ENCODE data around the gene IFITM10. TPM values are rescaled to one million over a fixed set of nuclear protein-coding genes. Genes with fewer than 3 reads are reported as not detected.

Gene IFITM10
- polyA plus RNA-seq, 4 donors = 0.32 to 0.54 (median 0.43) TPM; not detected in 1

- no peak overlapping the region for H3K27ac ChIP-seq (ENCODE audit: low read depth in 1 of 3, low read length in 2 of 3)
- no peak overlapping the region for H3K4me3 ChIP-seq (ENCODE audit: low read depth in 1 of 3, low read length in 3 of 3)
- H3K4me1 ChIP-seq (ENCODE audit: control insufficient read depth in 3 of 3, insufficient read depth in 2 of 3, low read depth in 1 of 3, low read length in 2 of 3) = no peaks in the 10 kb centered on the region
- no peak for DNase-seq
- no peak for FAIRE-seq
- H3K27me3 ChIP-seq (ENCODE audit: control insufficient read depth in 3 of 3, insufficient read depth in 3 of 3, low read length in 3 of 3) = peaks cover 0 to 29% (median 9%) of the 10 kb centered on the region in 3 donors
- H3K36me3 ChIP-seq (ENCODE audit: control insufficient read depth in 3 of 3, insufficient read depth in 2 of 3, low read depth in 1 of 3, low read length in 3 of 3) = peaks cover 18 to 63% (median 40%) of the 10 kb centered on the region in 3 donors
- 89 to 98% (median 90%) methylated on average over 10 of the region's 10 CpGs for WGBS, 3 donors
- no peaks in the 10 kb centered on the region for H3K9me3 ChIP-seq (ENCODE audit: control insufficient read depth in 2 of 2, insufficient read depth in 1 of 2, low read depth in 1 of 2, low read length in 1 of 2)
These were observed 2.5 kb upstream of the IFITM10 start for GRCh38 chr11:1752907-1753228.

DNA sequence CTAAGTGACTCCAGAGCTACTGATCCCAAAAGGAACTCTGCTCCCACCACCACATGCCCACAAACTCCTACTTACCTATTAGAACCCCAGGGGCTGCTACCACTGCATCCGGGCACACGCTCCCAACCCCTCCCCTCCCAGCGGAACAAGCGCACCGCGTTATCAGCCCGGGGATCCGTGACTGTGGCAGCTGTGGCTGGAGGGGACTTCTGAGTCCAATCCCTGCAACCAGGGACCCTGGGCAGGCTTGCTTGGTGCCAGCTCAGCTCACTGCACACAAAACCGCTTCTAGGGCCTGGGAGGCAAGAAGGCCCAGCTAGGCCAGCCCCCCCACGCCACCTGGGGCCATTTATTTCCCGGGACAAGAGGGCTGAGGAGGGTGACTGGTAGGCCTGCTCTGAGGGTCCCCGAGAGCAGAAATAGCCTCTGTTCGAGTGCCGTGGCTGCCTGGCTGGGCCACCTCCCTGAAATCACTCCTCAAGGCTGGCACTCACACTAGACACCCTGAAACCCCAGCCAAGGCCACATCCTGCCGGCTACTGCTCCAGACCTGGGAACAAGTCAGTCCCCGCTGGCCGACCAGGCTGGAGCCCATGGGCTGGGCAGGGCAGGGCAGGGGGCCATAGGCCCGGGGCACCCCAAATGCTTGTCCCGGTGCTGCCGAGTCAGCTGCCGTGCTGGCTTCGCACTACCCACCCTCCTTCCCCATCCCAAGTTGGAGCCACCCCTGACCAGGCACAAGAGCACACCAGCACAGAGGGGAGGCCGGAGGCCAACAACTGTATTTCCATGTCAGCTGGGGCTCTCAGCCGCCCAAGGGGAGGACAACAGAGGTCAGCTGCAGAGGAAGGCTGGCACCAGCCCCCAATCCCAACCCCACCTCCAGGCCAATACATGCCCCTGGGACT is 1.9 kb upstream of the IFITM10 start:
- Histone ChIP-seq H3K9me3 (ENCODE audit: control insufficient read depth in 2 of 2, insufficient read depth in 1 of 2, low read depth in 1 of 2, low read length in 1 of 2) (no peaks in the 10 kb centered on the region), H3K4me1 (ENCODE audit: control insufficient read depth in 3 of 3, insufficient read depth in 2 of 3, low read depth in 1 of 3, low read length in 2 of 3) (no peaks in the 10 kb centered on the region), H3K27me3 (ENCODE audit: control insufficient read depth in 3 of 3, insufficient read depth in 3 of 3, low read length in 3 of 3) (peaks cover 0 to 35% (median 9%) of the 10 kb centered on the region in 3 donors), H3K36me3 (ENCODE audit: control insufficient read depth in 3 of 3, insufficient read depth in 2 of 3, low read depth in 1 of 3, low read length in 3 of 3) (peaks cover 18 to 57% (median 37%) of the 10 kb centered on the region in 3 donors), H3K4me3 (ENCODE audit: low read depth in 1 of 3, low read length in 3 of 3) (no peak overlapping the region), H3K27ac (ENCODE audit: low read depth in 1 of 3, low read length in 2 of 3) (no peak overlapping the region)
- WGBS, 3 donors = 76 to 87% (median 87%) methylated on average over 21 to 24 of the region's 24 CpGs
- no peak for FAIRE-seq
- no peak for DNase-seq

GRCh38 chr11:1751531-1751921 is 1.1 kb upstream of the IFITM10 start:
- no peak for DNase-seq
- no peak for FAIRE-seq
- no peaks in the 10 kb centered on the region for H3K4me1 ChIP-seq (ENCODE audit: control insufficient read depth in 3 of 3, insufficient read depth in 2 of 3, low read depth in 1 of 3, low read length in 2 of 3)
- no peaks in the 10 kb centered on the region for H3K9me3 ChIP-seq (ENCODE audit: control insufficient read depth in 2 of 2, insufficient read depth in 1 of 2, low read depth in 1 of 2, low read length in 1 of 2)
- no peak overlapping the region for H3K4me3 ChIP-seq (ENCODE audit: low read depth in 1 of 3, low read length in 3 of 3)
- 61 to 74% (median 74%) methylated on average over 5 of the region's 5 CpGs for WGBS, 3 donors
- H3K27me3 ChIP-seq (ENCODE audit: control insufficient read depth in 3 of 3, insufficient read depth in 3 of 3, low read length in 3 of 3) = peaks cover 0 to 40% (median 9%) of the 10 kb centered on the region in 3 donors
- no peak overlapping the region for H3K27ac ChIP-seq (ENCODE audit: low read depth in 1 of 3, low read length in 2 of 3)
- H3K36me3 ChIP-seq (ENCODE audit: control insufficient read depth in 3 of 3, insufficient read depth in 2 of 3, low read depth in 1 of 3, low read length in 3 of 3) = peaks cover 14 to 50% (median 31%) of the 10 kb centered on the region in 3 donors

DNA sequence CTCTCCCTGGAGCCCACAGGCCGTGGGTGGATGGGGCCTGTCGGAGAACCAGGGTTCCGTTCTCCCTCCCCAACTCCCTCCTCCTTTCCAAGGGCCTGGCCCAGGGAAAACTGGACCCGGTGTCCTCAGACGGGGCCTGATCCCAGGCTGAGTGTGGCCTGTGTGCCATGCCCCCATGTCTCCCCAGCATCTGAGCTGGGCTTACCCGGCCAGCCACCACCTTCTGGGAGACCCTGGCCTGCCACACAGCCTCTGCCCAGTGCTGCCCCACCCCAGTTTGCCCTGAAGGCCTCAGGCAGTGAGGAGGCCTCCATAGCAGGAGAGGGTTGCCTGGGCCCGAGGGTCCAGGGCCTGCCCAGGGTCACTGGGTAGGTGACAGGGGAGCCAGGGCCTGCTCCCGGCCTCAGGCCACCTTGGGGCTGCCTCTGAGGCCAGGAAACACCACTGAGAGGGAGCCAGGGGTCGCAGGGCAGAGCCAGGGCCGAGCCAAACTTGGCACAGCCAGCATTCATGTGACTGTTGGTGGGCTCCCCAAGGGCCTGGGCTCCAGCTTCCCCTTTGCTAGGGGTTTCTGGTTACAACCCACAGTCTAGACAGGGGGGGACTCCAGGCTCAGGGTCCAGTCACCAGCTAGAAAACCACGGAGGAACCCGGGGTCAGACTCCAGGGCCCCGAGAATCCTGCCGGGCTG is 590 bp upstream of the IFITM10 start:
- H3K4me1 ChIP-seq (ENCODE audit: control insufficient read depth in 3 of 3, insufficient read depth in 2 of 3, low read depth in 1 of 3, low read length in 2 of 3) = no peaks in the 10 kb centered on the region

DNA sequence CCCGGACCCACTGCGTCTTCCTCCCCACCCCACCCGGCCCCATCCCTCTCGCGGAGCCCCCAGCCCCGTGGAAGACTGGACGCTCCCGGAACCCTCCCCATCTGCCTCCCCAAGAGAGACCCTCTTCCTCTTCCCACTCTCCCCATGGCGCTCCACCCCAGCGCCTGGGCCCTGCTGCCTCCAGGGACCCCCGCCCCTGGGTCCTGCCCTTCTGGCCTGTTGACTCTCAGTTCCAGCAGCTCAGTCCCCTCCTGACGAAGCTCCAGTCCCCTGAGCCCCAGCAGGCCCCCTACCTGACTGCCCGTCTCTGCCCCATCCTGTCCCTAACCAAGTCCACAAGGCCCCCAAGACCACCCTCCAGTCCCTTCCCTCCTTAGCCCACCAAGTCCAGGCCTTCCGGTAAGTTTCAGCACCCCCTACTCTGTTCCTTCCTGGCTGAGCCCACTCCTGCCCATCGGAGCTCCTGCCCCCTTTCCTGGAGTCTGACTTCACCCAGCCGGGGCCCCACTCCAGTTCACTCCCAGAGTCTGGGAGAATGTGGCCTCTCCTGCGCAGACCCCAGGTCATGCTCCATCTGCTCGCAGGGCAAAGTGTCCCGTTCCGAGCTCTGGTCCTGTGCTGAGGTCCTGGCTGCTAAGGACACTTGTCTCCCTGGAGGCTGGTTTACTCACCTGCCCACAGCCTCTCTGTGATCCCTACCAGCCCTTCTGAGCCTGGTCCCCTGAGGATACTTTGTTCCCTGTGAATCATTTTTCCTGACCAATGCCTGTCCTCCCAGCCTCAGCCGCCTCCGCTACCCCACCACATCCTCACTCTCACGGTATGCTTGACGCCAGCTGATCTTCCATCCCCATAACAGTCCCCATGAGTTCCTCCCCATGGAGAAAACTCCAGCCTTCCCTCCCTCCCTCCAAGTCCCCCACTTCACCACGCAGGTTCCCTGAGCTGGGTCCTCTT is 722 bp downstream of the IFITM10 start:
- Histone ChIP-seq H3K27me3 (ENCODE audit: control insufficient read depth in 3 of 3, insufficient read depth in 3 of 3, low read length in 3 of 3) (peaks cover 0 to 48% (median 9%) of the 10 kb centered on the region in 3 donors), H3K4me1 (ENCODE audit: control insufficient read depth in 3 of 3, insufficient read depth in 2 of 3, low read depth in 1 of 3, low read length in 2 of 3) (no peaks in the 10 kb centered on the region), H3K9me3 (ENCODE audit: control insufficient read depth in 2 of 2, insufficient read depth in 1 of 2, low read depth in 1 of 2, low read length in 1 of 2) (no peaks in the 10 kb centered on the region), H3K27ac (ENCODE audit: low read depth in 1 of 3, low read length in 2 of 3) (no peak overlapping the region), H3K4me3 (ENCODE audit: low read depth in 1 of 3, low read length in 3 of 3) (no peak overlapping the region), H3K36me3 (ENCODE audit: control insufficient read depth in 3 of 3, insufficient read depth in 2 of 3, low read depth in 1 of 3, low read length in 3 of 3) (peaks cover 8 to 31% (median 18%) of the 10 kb centered on the region in 3 donors)
- FAIRE-seq = no peak
- DNase-seq = peak in 1 of 2 donors; percentile 22
- WGBS, 3 donors = 31 to 35% (median 32%) methylated on average over 23 to 25 of the region's 25 CpGs

More for the DNA sequence above, 590 bp upstream of the IFITM10 start:
- FAIRE-seq (no peak), DNase-seq (no peak)
- Histone ChIP-seq H3K4me3 (ENCODE audit: low read depth in 1 of 3, low read length in 3 of 3) (no peak overlapping the region), H3K9me3 (ENCODE audit: control insufficient read depth in 2 of 2, insufficient read depth in 1 of 2, low read depth in 1 of 2, low read length in 1 of 2) (no peaks in the 10 kb centered on the region), H3K27me3 (ENCODE audit: control insufficient read depth in 3 of 3, insufficient read depth in 3 of 3, low read length in 3 of 3) (peaks cover 0 to 40% (median 9%) of the 10 kb centered on the region in 3 donors), H3K36me3 (ENCODE audit: control insufficient read depth in 3 of 3, insufficient read depth in 2 of 3, low read depth in 1 of 3, low read length in 3 of 3) (peaks cover 8 to 44% (median 27%) of the 10 kb centered on the region in 3 donors), H3K27ac (ENCODE audit: low read depth in 1 of 3, low read length in 2 of 3) (peak overlapping the region in 1 of 3 donors; percentile 6)
- 40 to 60% (median 44%) methylated on average over 14 of the region's 14 CpGs for WGBS, 3 donors

GRCh38 chr11:1748636-1749394 is 1.6 kb downstream of the IFITM10 start:
- Histone ChIP-seq H3K27me3 (ENCODE audit: control insufficient read depth in 3 of 3, insufficient read depth in 3 of 3, low read length in 3 of 3) (peaks cover 0 to 48% (median 9%) of the 10 kb centered on the region in 3 donors), H3K36me3 (ENCODE audit: control insufficient read depth in 3 of 3, insufficient read depth in 2 of 3, low read depth in 1 of 3, low read length in 3 of 3) (peaks cover 6 to 23% (median 11%) of the 10 kb centered on the region in 3 donors), H3K9me3 (ENCODE audit: control insufficient read depth in 2 of 2, insufficient read depth in 1 of 2, low read depth in 1 of 2, low read length in 1 of 2) (no peaks in the 10 kb centered on the region), H3K27ac (ENCODE audit: low read depth in 1 of 3, low read length in 2 of 3) (no peak overlapping the region), H3K4me1 (ENCODE audit: control insufficient read depth in 3 of 3, insufficient read depth in 2 of 3, low read depth in 1 of 3, low read length in 2 of 3) (no peaks in the 10 kb centered on the region), H3K4me3 (ENCODE audit: low read depth in 1 of 3, low read length in 3 of 3) (peak overlapping the region in 1 of 3 donors; percentile 7)
- WGBS, 3 donors = 2 to 5% (median 5%) methylated on average over 52 to 84 of the region's 84 CpGs
- no peak for DNase-seq
- FAIRE-seq = no peak

DNA sequence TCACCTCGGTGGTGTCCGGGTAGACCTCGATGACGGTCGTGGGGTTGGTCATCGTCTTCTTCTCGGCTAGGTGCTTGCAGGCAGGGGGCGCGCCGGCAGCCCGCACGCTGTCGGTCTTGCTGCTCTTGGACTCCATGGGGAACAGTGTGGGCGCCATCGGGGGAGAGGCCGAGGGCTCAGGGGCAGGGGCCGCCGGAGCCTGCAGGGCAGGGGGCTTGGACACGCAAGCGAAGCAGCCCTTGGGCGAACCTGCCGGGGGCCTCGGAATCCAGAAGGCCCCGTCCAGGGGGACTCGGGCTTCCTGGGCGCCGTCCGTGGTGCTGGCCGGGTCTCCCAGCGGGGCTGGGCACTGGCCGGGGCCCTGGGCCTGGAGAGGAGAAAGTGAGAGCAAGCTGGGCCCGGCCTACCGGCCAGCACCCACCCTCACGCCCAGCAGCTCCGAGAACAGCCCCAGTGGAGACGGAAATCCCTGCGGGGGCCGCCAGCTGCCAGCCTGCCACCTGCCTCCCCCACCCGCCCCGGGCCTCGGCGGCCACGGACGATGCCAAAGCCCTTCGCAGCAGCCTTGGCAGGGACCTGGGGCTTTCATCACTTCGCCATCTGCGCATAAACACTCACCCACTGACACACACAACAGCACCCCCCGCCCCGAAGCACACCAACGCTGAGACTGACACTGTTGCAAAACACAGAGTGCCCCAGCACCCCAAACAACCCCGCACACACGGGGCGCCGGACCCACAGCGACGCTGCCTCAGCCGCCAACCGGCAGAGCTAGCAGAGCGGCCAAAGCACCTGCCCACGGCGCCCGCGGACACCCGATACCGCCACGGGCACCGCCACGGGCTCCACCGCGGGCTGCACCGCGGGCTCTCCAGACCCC is 2.4 kb downstream of the IFITM10 start:
- Histone ChIP-seq H3K27me3 (ENCODE audit: control insufficient read depth in 3 of 3, insufficient read depth in 3 of 3, low read length in 3 of 3) (peaks cover 0 to 48% (median 9%) of the 10 kb centered on the region in 3 donors), H3K9me3 (ENCODE audit: control insufficient read depth in 2 of 2, insufficient read depth in 1 of 2, low read depth in 1 of 2, low read length in 1 of 2) (no peaks in the 10 kb centered on the region), H3K4me1 (ENCODE audit: control insufficient read depth in 3 of 3, insufficient read depth in 2 of 3, low read depth in 1 of 3, low read length in 2 of 3) (no peaks in the 10 kb centered on the region), H3K27ac (ENCODE audit: low read depth in 1 of 3, low read length in 2 of 3) (no peak overlapping the region), H3K36me3 (ENCODE audit: control insufficient read depth in 3 of 3, insufficient read depth in 2 of 3, low read depth in 1 of 3, low read length in 3 of 3) (peaks cover under 1 to 16% (median 4%) of the 10 kb centered on the region in 3 donors), H3K4me3 (ENCODE audit: low read depth in 1 of 3, low read length in 3 of 3) (peak overlapping the region in 1 of 3 donors; percentile 7)
- FAIRE-seq (no peak), DNase-seq (no peak)
- WGBS, 3 donors = 39 to 43% (median 42%) methylated on average over 55 to 72 of the region's 72 CpGs
